ENCODE measurements around the gene UBE2J1.
"Not testable (repeated sequence)": the region's sequence is repeated elsewhere in the genome, so short reads cannot be mapped to it uniquely, and the experiment has no call there.

The UBE2J1 gene

GRCh38 chr6:89352278-89353117 lies at the start of gene UBE2J1:
Gene UBE2J1 (minus strand): TSS chr6:89352722. CDS start chr6:89352569, 153 bp downstream.
- H3K36me3 ChIP-seq (ENCODE audit: control insufficient read depth, insufficient read depth, low read length) = no peaks in the 10 kb centered on the region
- H3K4me3 ChIP-seq (ENCODE audit: low read length) = peak within 1 kb of the TSS; percentile 96
- peaks cover 22% of the 10 kb centered on the region for H3K4me1 ChIP-seq (ENCODE audit: control insufficient read depth, insufficient read depth, low read length)
- peak within 1 kb of the TSS; percentile 99 for H3K9ac ChIP-seq (ENCODE audit: low read length)
- H3K9me3 ChIP-seq (ENCODE audit: control insufficient read depth, low read length) = no peaks in the 10 kb centered on the region
- H3K27me3 ChIP-seq (ENCODE audit: control insufficient read depth, insufficient read depth, low read length) = no peaks in the 10 kb centered on the region

DNA sequence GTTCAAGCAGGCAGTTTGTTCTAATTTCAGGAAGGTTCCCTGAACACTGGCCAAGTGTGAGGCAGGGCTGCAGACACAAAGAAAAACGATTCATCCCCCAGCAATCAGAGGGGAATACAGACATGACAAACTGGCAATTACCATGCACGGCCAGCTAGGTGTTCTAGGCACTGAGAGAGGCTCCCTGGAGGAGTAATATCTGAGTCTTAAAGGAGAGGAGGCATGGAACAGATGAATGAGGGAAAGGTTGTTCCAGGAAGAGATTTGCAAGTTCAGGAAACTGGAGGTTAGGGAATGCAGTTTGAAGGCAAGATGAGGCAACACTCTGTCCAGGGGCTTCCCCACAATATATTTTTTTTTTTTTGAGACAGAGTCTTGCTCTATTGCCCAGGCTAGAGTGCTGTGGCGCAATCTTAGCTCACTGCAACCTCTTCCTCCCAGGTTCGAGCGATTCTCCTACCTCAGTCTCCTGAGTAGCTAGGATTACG lies 48.4 kb upstream of the UBE2J1 start:
- Histone ChIP-seq H3K4me1 (ENCODE audit: control insufficient read depth, insufficient read depth, low read length) (no peaks in the 10 kb centered on the region), H3K9me3 (ENCODE audit: control insufficient read depth, low read length) (no peaks in the 10 kb centered on the region), H3K36me3 (ENCODE audit: control insufficient read depth, insufficient read depth, low read length) (no peaks in the 10 kb centered on the region), H3K4me3 (ENCODE audit: low read length) (no peak overlapping the region), H3K9ac (ENCODE audit: low read length) (no peak overlapping the region), H3K27me3 (ENCODE audit: control insufficient read depth, insufficient read depth, low read length) (no peaks in the 10 kb centered on the region)

GRCh38 chr6:89400050-89400449 lies 47.5 kb upstream of the UBE2J1 start:
- no peaks in the 10 kb centered on the region for H3K4me1 ChIP-seq (ENCODE audit: control insufficient read depth, insufficient read depth, low read length)
- no peaks in the 10 kb centered on the region for H3K9me3 ChIP-seq (ENCODE audit: control insufficient read depth, low read length)
- H3K27me3 ChIP-seq (ENCODE audit: control insufficient read depth, insufficient read depth, low read length) = no peaks in the 10 kb centered on the region
- H3K36me3 ChIP-seq (ENCODE audit: control insufficient read depth, insufficient read depth, low read length) = no peaks in the 10 kb centered on the region
- no peak overlapping the region for H3K9ac ChIP-seq (ENCODE audit: low read length)
- no peak overlapping the region for H3K4me3 ChIP-seq (ENCODE audit: low read length)

DNA sequence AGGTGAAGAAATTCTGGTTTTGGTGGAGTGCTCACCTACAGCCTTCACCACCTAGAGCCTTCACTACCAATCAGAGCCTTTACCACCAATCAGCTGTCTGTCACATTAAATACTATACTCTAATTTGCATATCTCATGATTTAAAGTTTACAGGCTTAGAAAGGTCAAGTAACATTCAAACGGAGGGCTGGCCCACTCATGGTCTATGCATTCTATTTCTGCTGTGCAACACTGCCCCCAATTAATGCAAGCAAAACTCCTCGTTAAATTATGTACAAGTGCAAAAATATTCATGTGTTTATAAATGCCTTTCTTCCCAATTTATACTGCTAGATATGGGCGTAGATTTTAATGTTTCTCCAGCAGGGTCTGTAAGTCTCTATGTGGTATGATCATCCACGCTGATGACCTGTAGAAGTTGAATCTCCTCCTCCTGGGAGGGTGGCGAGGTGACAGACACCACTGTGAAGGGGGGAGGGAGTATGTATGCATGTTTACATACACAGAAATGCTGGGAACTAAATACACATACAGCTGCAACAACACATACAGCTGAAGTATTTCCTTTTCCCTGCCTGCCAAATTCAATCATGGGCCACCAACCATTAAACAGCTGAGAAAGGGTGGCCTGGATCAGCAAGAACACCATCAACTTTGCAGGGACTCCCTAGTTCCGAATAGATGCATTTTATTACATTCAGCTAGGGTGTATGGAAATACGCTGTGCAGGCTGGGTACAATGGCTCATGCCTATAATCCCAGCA lies 46.4 kb upstream of the UBE2J1 start:
- Histone ChIP-seq H3K9me3 (ENCODE audit: control insufficient read depth, low read length) (no peaks in the 10 kb centered on the region), H3K27me3 (ENCODE audit: control insufficient read depth, insufficient read depth, low read length) (no peaks in the 10 kb centered on the region), H3K4me1 (ENCODE audit: control insufficient read depth, insufficient read depth, low read length) (no peaks in the 10 kb centered on the region), H3K9ac (ENCODE audit: low read length) (no peak overlapping the region), H3K4me3 (ENCODE audit: low read length) (no peak overlapping the region), H3K36me3 (ENCODE audit: control insufficient read depth, insufficient read depth, low read length) (no peaks in the 10 kb centered on the region)

DNA sequence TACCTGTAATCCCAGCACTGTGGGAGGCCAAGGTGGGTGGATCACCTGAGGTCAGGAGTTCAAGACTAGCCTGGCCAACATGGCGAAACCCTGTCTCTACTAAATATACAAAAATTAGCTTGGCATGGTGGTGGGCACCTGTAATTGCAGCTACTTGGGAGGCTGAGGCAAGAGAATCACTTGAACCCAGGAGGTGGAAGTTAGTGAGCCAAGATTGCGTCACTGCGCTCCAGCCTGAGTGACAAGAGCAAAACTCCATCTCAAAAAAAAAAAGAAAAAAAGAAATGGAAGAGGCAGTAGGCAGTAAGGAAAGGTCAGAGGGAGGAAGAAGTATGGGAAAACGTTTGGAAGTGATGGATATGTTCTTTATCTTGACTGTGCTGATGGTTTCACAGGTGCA lies 45.4 kb upstream of the UBE2J1 start:
- not testable (repeated sequence) for H3K9me3 ChIP-seq (ENCODE audit: control insufficient read depth, low read length); H3K4me3 ChIP-seq (ENCODE audit: low read length); H3K4me1 ChIP-seq (ENCODE audit: control insufficient read depth, insufficient read depth, low read length); H3K9ac ChIP-seq (ENCODE audit: low read length); H3K36me3 ChIP-seq (ENCODE audit: control insufficient read depth, insufficient read depth, low read length); H3K27me3 ChIP-seq (ENCODE audit: control insufficient read depth, insufficient read depth, low read length)

GRCh38 chr6:89393659-89394058 lies 41.1 kb upstream of the UBE2J1 start:
- H3K9ac ChIP-seq (ENCODE audit: low read length) = no peak overlapping the region
- no peaks in the 10 kb centered on the region for H3K9me3 ChIP-seq (ENCODE audit: control insufficient read depth, low read length)
- no peak overlapping the region for H3K4me3 ChIP-seq (ENCODE audit: low read length)
- no peaks in the 10 kb centered on the region for H3K4me1 ChIP-seq (ENCODE audit: control insufficient read depth, insufficient read depth, low read length)
- H3K27me3 ChIP-seq (ENCODE audit: control insufficient read depth, insufficient read depth, low read length) = no peaks in the 10 kb centered on the region
- no peaks in the 10 kb centered on the region for H3K36me3 ChIP-seq (ENCODE audit: control insufficient read depth, insufficient read depth, low read length)

DNA sequence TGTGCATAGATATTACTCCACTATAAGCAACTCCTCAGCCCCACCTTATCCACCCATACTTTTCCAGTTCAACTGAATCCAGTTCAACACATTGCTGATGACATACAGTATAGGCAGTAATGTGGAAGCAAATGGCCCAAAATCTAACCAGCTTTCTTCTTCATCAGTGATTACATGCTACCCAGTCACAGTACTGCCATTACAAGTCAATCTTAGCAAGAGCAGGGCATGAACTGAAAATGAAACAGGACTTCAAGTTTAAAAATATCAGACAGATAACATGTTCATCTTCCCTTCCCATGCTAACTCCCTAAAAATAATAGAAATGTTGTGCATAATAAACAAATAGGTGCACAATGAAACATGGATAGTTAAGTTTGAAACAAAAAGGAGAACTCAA lies 40.3 kb upstream of the UBE2J1 start:
- H3K36me3 ChIP-seq (ENCODE audit: control insufficient read depth, insufficient read depth, low read length) = no peaks in the 10 kb centered on the region
- H3K9ac ChIP-seq (ENCODE audit: low read length) = no peak overlapping the region
- H3K27me3 ChIP-seq (ENCODE audit: control insufficient read depth, insufficient read depth, low read length) = no peaks in the 10 kb centered on the region
- H3K9me3 ChIP-seq (ENCODE audit: control insufficient read depth, low read length) = no peaks in the 10 kb centered on the region
- H3K4me3 ChIP-seq (ENCODE audit: low read length) = no peak overlapping the region
- no peaks in the 10 kb centered on the region for H3K4me1 ChIP-seq (ENCODE audit: control insufficient read depth, insufficient read depth, low read length)

DNA sequence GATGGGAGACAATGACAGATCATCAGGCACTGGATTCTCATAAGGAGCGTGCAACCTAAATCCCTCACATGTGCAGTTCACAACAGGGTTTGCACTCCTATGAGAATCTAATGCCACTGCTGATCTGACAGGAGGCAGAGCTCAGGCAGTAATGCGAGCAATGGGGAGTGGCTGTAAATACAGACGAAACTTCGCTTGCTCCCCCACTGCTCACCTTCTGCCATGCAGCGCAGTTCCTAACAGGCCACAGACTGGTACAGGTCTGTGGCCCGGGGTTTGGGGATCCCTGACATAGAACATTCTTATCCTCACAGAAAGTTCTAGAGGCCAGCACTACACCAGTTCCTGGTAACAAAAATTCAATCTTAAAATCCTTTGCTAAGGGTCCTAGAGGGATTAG lies 36.3 kb upstream of the UBE2J1 start:
- Histone ChIP-seq H3K9me3 (ENCODE audit: control insufficient read depth, low read length) (no peaks in the 10 kb centered on the region), H3K27me3 (ENCODE audit: control insufficient read depth, insufficient read depth, low read length) (no peaks in the 10 kb centered on the region), H3K4me3 (ENCODE audit: low read length) (no peak overlapping the region), H3K9ac (ENCODE audit: low read length) (no peak overlapping the region), H3K36me3 (ENCODE audit: control insufficient read depth, insufficient read depth, low read length) (no peaks in the 10 kb centered on the region), H3K4me1 (ENCODE audit: control insufficient read depth, insufficient read depth, low read length) (no peaks in the 10 kb centered on the region)

- no peak overlapping the region for H3K4me3 ChIP-seq (ENCODE audit: low read length)
- no peaks in the 10 kb centered on the region for H3K4me1 ChIP-seq (ENCODE audit: control insufficient read depth, insufficient read depth, low read length)
- H3K9ac ChIP-seq (ENCODE audit: low read length) = no peak overlapping the region
- no peaks in the 10 kb centered on the region for H3K27me3 ChIP-seq (ENCODE audit: control insufficient read depth, insufficient read depth, low read length)
- no peaks in the 10 kb centered on the region for H3K36me3 ChIP-seq (ENCODE audit: control insufficient read depth, insufficient read depth, low read length)
- H3K9me3 ChIP-seq (ENCODE audit: control insufficient read depth, low read length) = no peaks in the 10 kb centered on the region
Measured at GRCh38 chr6:89387516-89388201, 35.1 kb upstream of the UBE2J1 start.

GRCh38 chr6:89386917-89387491 lies 34.5 kb upstream of the UBE2J1 start:
- Histone ChIP-seq H3K36me3 (ENCODE audit: control insufficient read depth, insufficient read depth, low read length) (no peaks in the 10 kb centered on the region), H3K4me3 (ENCODE audit: low read length) (no peak overlapping the region), H3K9me3 (ENCODE audit: control insufficient read depth, low read length) (no peaks in the 10 kb centered on the region), H3K4me1 (ENCODE audit: control insufficient read depth, insufficient read depth, low read length) (no peaks in the 10 kb centered on the region), H3K27me3 (ENCODE audit: control insufficient read depth, insufficient read depth, low read length) (no peaks in the 10 kb centered on the region), H3K9ac (ENCODE audit: low read length) (no peak overlapping the region)

GRCh38 chr6:89385846-89386245 lies 33.3 kb upstream of the UBE2J1 start:
- Histone ChIP-seq H3K9me3 (ENCODE audit: control insufficient read depth, low read length) (no peaks in the 10 kb centered on the region), H3K36me3 (ENCODE audit: control insufficient read depth, insufficient read depth, low read length) (no peaks in the 10 kb centered on the region), H3K9ac (ENCODE audit: low read length) (no peak overlapping the region), H3K4me1 (ENCODE audit: control insufficient read depth, insufficient read depth, low read length) (no peaks in the 10 kb centered on the region), H3K4me3 (ENCODE audit: low read length) (no peak overlapping the region), H3K27me3 (ENCODE audit: control insufficient read depth, insufficient read depth, low read length) (no peaks in the 10 kb centered on the region)
